NCI-H1436 (cell line): Measurements from ENCODE around the gene SLC16A3.
"Not testable (repeated sequence)": the region's sequence is repeated elsewhere in the genome, so short reads cannot be mapped to it uniquely, and the experiment has no call there.

Source experiments
- DNase-seq: peaks from one replicate; lab custom pipeline; 2025; lab: John Stamatoyannopoulos, UW

The SLC16A3 gene

GRCh38 chr17:82204831-82205719, 23.8 kb upstream of the SLC16A3 start:
- no peak for DNase-seq

- peak; percentile 90 for DNase-seq
Observed at GRCh38 chr17:82205720-82206508, 22.9 kb upstream of the SLC16A3 start.

- not testable (repeated sequence) for DNase-seq
Observed at GRCh38 chr17:82210655-82211054, 18.2 kb upstream of the SLC16A3 start.

GRCh38 chr17:82212331-82213250, 16.3 kb upstream of the SLC16A3 start, which contains the start of gene CCDC57:
TSS of gene CCDC57 (minus strand) at chr17:82212842. CDS start at chr17:82201944, 10,898 bp downstream.
- DNase-seq = peak; percentile 51

- DNase-seq = no peak
Observed at GRCh38 chr17:82213251-82214011, 15.4 kb upstream of the SLC16A3 start.

- no peak for DNase-seq
Observed at GRCh38 chr17:82214012-82214628, 14.7 kb upstream of the SLC16A3 start.

- DNase-seq = no peak
Observed at GRCh38 chr17:82215095-82215971, 13.5 kb upstream of the SLC16A3 start.

GRCh38 chr17:82215972-82216300, 12.9 kb upstream of the SLC16A3 start:
- DNase-seq = no peak

GRCh38 chr17:82216301-82217119, 12.3 kb upstream of the SLC16A3 start:
- DNase-seq = no peak

GRCh38 chr17:82217120-82217529, 11.7 kb upstream of the SLC16A3 start:
- DNase-seq = no peak

GRCh38 chr17:82217530-82218204, 11.2 kb upstream of the SLC16A3 start:
- no peak for DNase-seq

- DNase-seq = no peak
Observed at GRCh38 chr17:82218349-82219075, 10.3 kb upstream of the SLC16A3 start.

GRCh38 chr17:82219083-82219482, 9.8 kb upstream of the SLC16A3 start:
- DNase-seq = no peak

GRCh38 chr17:82219753-82220709, 8.8 kb upstream of the SLC16A3 start:
- no peak for DNase-seq

GRCh38 chr17:82221341-82221902, 7.4 kb upstream of the SLC16A3 start:
- no peak for DNase-seq

- no peak for DNase-seq
Observed at GRCh38 chr17:82222816-82223215, 6.0 kb upstream of the SLC16A3 start.
